Transverse colon (tissue), 4 donors: ENCODE measurements around the gene UNC5CL. TPM values are rescaled to one million over a fixed set of nuclear protein-coding genes. Genes with fewer than 3 reads are reported as not detected.

ENCODE experiments used
- DNase-seq: peaks from one replicate; pipeline ENCODE4 v3.0.0-alpha.2; 2019
- H3K27ac ChIP-seq, 4 donors: fragments of 200-600 bp; sonication (generic); 2 replicates each; pipeline ENCODE4 v1.5.1; 2016 to 2018; ENCODE audit warnings: inconsistent platforms in 4 of 4
- H3K27me3 ChIP-seq: fragments of 200-600 bp; sonication (generic); 2 replicates; pipeline ENCODE4 v1.5.1; 2017; ENCODE audit warnings: inconsistent platforms
- H3K36me3 ChIP-seq, 4 donors: fragments of 200-600 bp; sonication (generic); 2 replicates each; pipeline ENCODE4 v1.5.1; 2017 to 2019; ENCODE audit warnings: inconsistent platforms in 4 of 4
- H3K4me1 ChIP-seq, 4 donors: fragments of 200-600 bp; sonication (generic); 2 replicates each; pipeline ENCODE4 v1.5.1; 2017 to 2020; ENCODE audit warnings: inconsistent platforms in 4 of 4
- H3K4me3 ChIP-seq, 4 donors: fragments of 200-600 bp; sonication (generic); 1 replicate in 1 of 4; 2 replicates in 3 of 4; pipeline versions ENCODE4 v1.5.1 to v1.6.1; 2017 to 2019; ENCODE audit warnings: inconsistent platforms in 4 of 4
- H3K9me3 ChIP-seq, 2 donors: fragments of 200-600 bp; sonication (generic); 2 replicates each; pipeline ENCODE4 v1.5.1; 2017 to 2019; ENCODE audit warnings: inconsistent platforms in 2 of 2
- CTCF ChIP-seq, 5 experiments: fragments of 200-600 bp in 3 of 5; fragments of 450-650 bp in 2 of 5; sonication (generic) in 3 of 5; IDR thresholded peaks; 1 replicate in 2 of 5; 2 replicates in 3 of 5; pipeline ENCODE4 v1.5.1; 2016 to 2017; ENCODE audit warnings: antibody characterized with exemption in 5 of 5, inconsistent platforms in 3 of 5, mild to moderate bottlenecking in 2 of 5, moderate library complexity in 1 of 5
- EP300 ChIP-seq: sonication (generic); formaldehyde crosslinking; IDR thresholded peaks from one replicate; pipeline ENCODE4 v1.6.1; 2017; ENCODE audit warnings: antibody characterized with exemption, low read depth
- POLR2A ChIP-seq: fragments of 450-650 bp; IDR thresholded peaks from one replicate; pipeline ENCODE4 v1.6.1; 2016; ENCODE audit warnings: antibody characterized with exemption, mild to moderate bottlenecking, moderate library complexity
- POLR2AphosphoS5 ChIP-seq, 3 donors: sonication (generic); formaldehyde crosslinking; IDR thresholded peaks; one replicate each; pipeline ENCODE4 v1.6.1; 2016; ENCODE audit warnings: antibody characterized with exemption in 3 of 3
- WGBS, 2 donors: methylation state at CpG; one replicate each; pipeline ENCODE4 v1.1.5; 2018; ENCODE audit warnings: low coverage in 1 of 2; 5-methylcytosine and 5-hydroxymethylcytosine counted together
- in situ Hi-C, 4 donors: fragments of 200-750 bp; cut with MboI; loops; one replicate each; pipeline versions ENCODE4 v1.15.0 to v1.15.1; 2017; ENCODE audit warnings: low sequenced_read_pairs in 3 of 4, low pct_ligation_motif_present in 1 of 4, low pct_unique_long_range_greater_than_20kb in 1 of 4
- intact Hi-C: fragments of 100-400 bp; cut with DNase I; formaldehyde crosslinking; loops from one replicate; pipeline ENCODE4 v1.15.1; 2023; ENCODE audit warnings: low total_unique reads
- total RNA-seq, 4 donors: library from RNA; depleted of rRNA; stranded (reverse); fragments of >200 nt; gene quantifications; one replicate each; pipeline ENCODE4 v1.1.0, GENCODE V29; 2016

Gene UNC5CL
- total RNA-seq, 4 donors from 2014 or later = 2.5 to 8.4 (median 4.4) TPM; not detected in 1

GRCh38 chr6:41063884-41064285, 24.9 kb upstream of the UNC5CL start:
- no peaks in the 10 kb centered on the region for H3K9me3 ChIP-seq
- TF ChIP-seq CTCF (IDR thresholded peaks at IDR 0.05) = no peak
- TF ChIP-seq EP300 = no peak
- TF ChIP-seq POLR2AphosphoS5 (IDR thresholded peaks at IDR 0.05) = no peak
- no peak for TF ChIP-seq POLR2A
- intact Hi-C loops (no loop called here), in situ Hi-C loops (no loop called here)
- no peaks in the 10 kb centered on the region for H3K27me3 ChIP-seq
- WGBS, 2 donors = 49 to 52% methylated on average over 2 of the region's 2 CpGs
- peaks cover 0 to 8% (median 0%) of the 10 kb centered on the region in 4 donors for H3K36me3 ChIP-seq
- H3K27ac ChIP-seq = peak overlapping the region; percentile 66 to 76 (median 68)
- no peak for DNase-seq
- no peak overlapping the region for H3K4me3 ChIP-seq
- peaks cover 0 to 41% (median 26%) of the 10 kb centered on the region in 4 donors for H3K4me1 ChIP-seq

- no peaks in the 10 kb centered on the region for H3K27me3 ChIP-seq
- in situ Hi-C loops = no loop called here
- DNase-seq = no peak
- no peak overlapping the region for H3K4me3 ChIP-seq
- intact Hi-C loops = no loop called here
- WGBS, 2 donors = 85 to 88% methylated on average over 1 of the region's 1 CpG
- H3K27ac ChIP-seq = no peak overlapping the region
- TF ChIP-seq EP300 (no peak), POLR2A (no peak), CTCF (IDR thresholded peaks at IDR 0.05) (no peak), POLR2AphosphoS5 (IDR thresholded peaks at IDR 0.05) (no peak)
- peaks cover 0 to 45% (median 27%) of the 10 kb centered on the region in 4 donors for H3K4me1 ChIP-seq
- H3K36me3 ChIP-seq = peaks cover 0 to 4% (median 0%) of the 10 kb centered on the region in 4 donors
- no peaks in the 10 kb centered on the region for H3K9me3 ChIP-seq
Observed at GRCh38 chr6:41062056-41062455, 23.0 kb upstream of the UNC5CL start.

GRCh38 chr6:41061196-41061726, 22.2 kb upstream of the UNC5CL start:
- DNase-seq = no peak

GRCh38 chr6:41059556-41059955, 20.5 kb upstream of the UNC5CL start:
- in situ Hi-C loops = no loop called here
- H3K4me1 ChIP-seq = peaks cover 0 to 20% (median 14%) of the 10 kb centered on the region in 4 donors
- intact Hi-C loops = no loop called here

More at GRCh38 chr6:41061196-41061726, 22.2 kb upstream of the UNC5CL start:
- TF ChIP-seq CTCF (IDR thresholded peaks at IDR 0.05) (no peak), POLR2A (no peak), POLR2AphosphoS5 (IDR thresholded peaks at IDR 0.05) (no peak), EP300 (no peak)
- in situ Hi-C loops = no loop called here
- peaks cover 0 to 4% (median 0%) of the 10 kb centered on the region in 4 donors for H3K36me3 ChIP-seq
- no peaks in the 10 kb centered on the region for H3K27me3 ChIP-seq
- no peak overlapping the region for H3K4me3 ChIP-seq
- H3K9me3 ChIP-seq = no peaks in the 10 kb centered on the region
- 69 to 94% methylated on average over 2 to 13 of the region's 13 CpGs for WGBS, 2 donors
- intact Hi-C loops = no loop called here
- peaks cover 0 to 38% (median 21%) of the 10 kb centered on the region in 4 donors for H3K4me1 ChIP-seq
- no peak overlapping the region for H3K27ac ChIP-seq

More at GRCh38 chr6:41059556-41059955, 20.5 kb upstream of the UNC5CL start:
- Histone ChIP-seq H3K4me3 (no peak overlapping the region), H3K36me3 (peaks cover 0 to 4% (median 0%) of the 10 kb centered on the region in 4 donors), H3K9me3 (no peaks in the 10 kb centered on the region), H3K27ac (no peak overlapping the region), H3K27me3 (no peaks in the 10 kb centered on the region)
- TF ChIP-seq POLR2AphosphoS5 (IDR thresholded peaks at IDR 0.05) (no peak), EP300 (no peak), POLR2A (no peak)
- 73 to 83% methylated on average over 1 of the region's 1 CpG for WGBS, 2 donors
- no peak for DNase-seq
